SK-N-SH treated with all-trans-retinoic acid at 6 μM for 48 hours (cell line): Measurements from ENCODE around the gene NOXO1.

Experiments used
- ATAC-seq: fragments of 200-7000 bp; cut with Tn5 transposase; 3 replicates; pipeline ENCODE4 v1.9.1; 2020; ENCODE audit warnings: mild to moderate bottlenecking, moderate library complexity
- ARNTL ChIP-seq: fragments of 450-650 bp; formaldehyde crosslinking; IDR thresholded peaks from 2 replicates; pipeline ENCODE4 v1.5.0; 2020; ENCODE audit warnings: low read depth, mild to moderate bottlenecking, moderate library complexity, borderline replicate concordance
- BACH2 ChIP-seq: fragments of 250-450 bp; sonication (Bioruptor Pico); IDR thresholded peaks from 2 replicates; pipeline ENCODE4 v1.9.0; 2021; ENCODE audit warnings: mild to moderate bottlenecking, borderline replicate concordance
- CREB5 ChIP-seq: fragments of 250-450 bp; sonication (Bioruptor Pico); IDR thresholded peaks from 2 replicates; pipeline ENCODE4 v1.5.1; 2020; ENCODE audit warnings: low read depth, mild to moderate bottlenecking, moderate library complexity
- CSDC2 ChIP-seq: fragments of 250-450 bp; sonication (Bioruptor Pico); IDR thresholded peaks from 2 replicates; pipeline ENCODE4 v1.5.0; 2020; ENCODE audit warnings: mild to moderate bottlenecking, moderate library complexity
- CSRNP3 ChIP-seq: fragments of 250-450 bp; sonication (Bioruptor Pico); IDR thresholded peaks from 2 replicates; pipeline ENCODE4 v1.5.1; 2021; ENCODE audit warnings: mild to moderate bottlenecking, moderate library complexity
- ESRRG ChIP-seq: fragments of 250-450 bp; sonication (Bioruptor Pico); IDR thresholded peaks from 2 replicates; pipeline ENCODE4 v1.6.1; 2021; ENCODE audit warnings: mild to moderate bottlenecking
- GLIS3 ChIP-seq: fragments of 250-450 bp; sonication (Bioruptor Pico); IDR thresholded peaks from 2 replicates; pipeline ENCODE4 v1.5.0; 2020; ENCODE audit warnings: mild to moderate bottlenecking, moderate library complexity
- ISL1 ChIP-seq: fragments of 250-450 bp; sonication (Bioruptor Pico); IDR thresholded peaks from 2 replicates; pipeline ENCODE4 v2.1.2; 2022; ENCODE audit warnings: mild to moderate bottlenecking, moderate library complexity
- OSR1 ChIP-seq: fragments of 250-450 bp; sonication (Bioruptor Pico); IDR thresholded peaks from 2 replicates; pipeline ENCODE4 v1.8.0; 2022; ENCODE audit warnings: moderate library complexity, mild to moderate bottlenecking, inconsistent platforms
- PATZ1 ChIP-seq: fragments of 250-450 bp; sonication (Bioruptor Pico); IDR thresholded peaks from 2 replicates; pipeline ENCODE4 v1.8.0; 2020; ENCODE audit warnings: mild to moderate bottlenecking, moderate library complexity, borderline replicate concordance
- POU6F1 ChIP-seq: fragments of 250-450 bp; sonication (Bioruptor Pico); IDR thresholded peaks from 2 replicates; pipeline ENCODE4 v1.8.0; 2021; ENCODE audit warnings: low read depth, mild to moderate bottlenecking, moderate library complexity, borderline replicate concordance
- PPARA ChIP-seq: fragments of 250-450 bp; sonication (Bioruptor Pico); IDR thresholded peaks from 2 replicates; pipeline ENCODE4 v1.5.0; 2020; ENCODE audit warnings: mild to moderate bottlenecking, borderline replicate concordance
- RARB ChIP-seq: fragments of 250-450 bp; sonication (Bioruptor Pico); IDR thresholded peaks from 2 replicates; pipeline ENCODE4 v1.8.0; 2021; ENCODE audit warnings: mild to moderate bottlenecking, moderate library complexity
- TCF4 ChIP-seq: fragments of 250-450 bp; sonication (Bioruptor Pico); IDR thresholded peaks from 2 replicates; pipeline ENCODE4 v1.8.0; 2021; ENCODE audit warnings: mild to moderate bottlenecking, moderate library complexity, borderline replicate concordance
- TOX ChIP-seq: fragments of 250-450 bp; sonication (Bioruptor Pico); IDR thresholded peaks from 2 replicates; pipeline ENCODE4 v1.8.0; 2021; ENCODE audit warnings: mild to moderate bottlenecking, moderate library complexity, borderline replicate concordance
- TSHZ2 ChIP-seq: fragments of 250-450 bp; sonication (Bioruptor Pico); IDR thresholded peaks from 2 replicates; pipeline ENCODE4 v1.5.0; 2020; ENCODE audit warnings: mild to moderate bottlenecking, moderate library complexity
- ZFP30 ChIP-seq: fragments of 450-650 bp; formaldehyde crosslinking; IDR thresholded peaks from 2 replicates; pipeline ENCODE4 v1.5.0; 2022; ENCODE audit warnings: mild to moderate bottlenecking, moderate library complexity

NOXO1 gene

GRCh38 chr16:1977875-1978268 is 3.4 kb downstream of the NOXO1 start:
- ATAC-seq, result no peak

GRCh38 chr16:1976951-1977874 is 4.1 kb downstream of the NOXO1 start:
- no peak for ATAC-seq
- no peak for TF ChIP-seq POU6F1 (CRISPR knock-in tag)
- no peak for TF ChIP-seq CSDC2 (CRISPR knock-in tag)
- no peak for TF ChIP-seq CREB5 (CRISPR knock-in tag)
- no peak for TF ChIP-seq GLIS3 (CRISPR knock-in tag)
- no peak for TF ChIP-seq PPARA (CRISPR knock-in tag)
- no peak for TF ChIP-seq BACH2
- no peak for TF ChIP-seq TCF4 (CRISPR knock-in tag)
- no peak for TF ChIP-seq ISL1 (CRISPR knock-in tag)
- TF ChIP-seq PATZ1 (CRISPR knock-in tag), result no peak
- TF ChIP-seq TSHZ2 (CRISPR knock-in tag), result no peak
- TF ChIP-seq OSR1, result no peak

More at GRCh38 chr16:1977875-1978268, 3.4 kb downstream of the NOXO1 start:
- TF ChIP-seq POU6F1 (CRISPR knock-in tag) (no peak), OSR1 (no peak), PPARA (CRISPR knock-in tag) (no peak), ARNTL (CRISPR knock-in tag) (no peak), RARB (CRISPR knock-in tag) (no peak), CSRNP3 (CRISPR knock-in tag) (no peak), TOX (CRISPR knock-in tag) (no peak), ZFP30 (CRISPR knock-in tag) (no peak), TSHZ2 (CRISPR knock-in tag) (no peak), ESRRG (CRISPR knock-in tag) (no peak), CSDC2 (CRISPR knock-in tag) (no peak)
